KBM-7 (cell line): Measurements from ENCODE around the gene MAP3K5.
"Not testable (repeated sequence)": the region's sequence is repeated elsewhere in the genome, so short reads cannot be mapped to it uniquely, and the experiment has no call there.

Experiments
- DNase-seq: peaks from one replicate; pipeline ENCODE4 v3.0.0-alpha.2; 2015
- in situ Hi-C: fragments of 300-500 bp; cut with MboI; formaldehyde crosslinking; loops from 2 replicates; pipeline ENCODE4 v1.14.3; 2020; ENCODE audit warnings: low sequenced_read_pairs, low pct_unique_long_range_greater_than_20kb, mixed read lengths

MAP3K5 gene, protein sequence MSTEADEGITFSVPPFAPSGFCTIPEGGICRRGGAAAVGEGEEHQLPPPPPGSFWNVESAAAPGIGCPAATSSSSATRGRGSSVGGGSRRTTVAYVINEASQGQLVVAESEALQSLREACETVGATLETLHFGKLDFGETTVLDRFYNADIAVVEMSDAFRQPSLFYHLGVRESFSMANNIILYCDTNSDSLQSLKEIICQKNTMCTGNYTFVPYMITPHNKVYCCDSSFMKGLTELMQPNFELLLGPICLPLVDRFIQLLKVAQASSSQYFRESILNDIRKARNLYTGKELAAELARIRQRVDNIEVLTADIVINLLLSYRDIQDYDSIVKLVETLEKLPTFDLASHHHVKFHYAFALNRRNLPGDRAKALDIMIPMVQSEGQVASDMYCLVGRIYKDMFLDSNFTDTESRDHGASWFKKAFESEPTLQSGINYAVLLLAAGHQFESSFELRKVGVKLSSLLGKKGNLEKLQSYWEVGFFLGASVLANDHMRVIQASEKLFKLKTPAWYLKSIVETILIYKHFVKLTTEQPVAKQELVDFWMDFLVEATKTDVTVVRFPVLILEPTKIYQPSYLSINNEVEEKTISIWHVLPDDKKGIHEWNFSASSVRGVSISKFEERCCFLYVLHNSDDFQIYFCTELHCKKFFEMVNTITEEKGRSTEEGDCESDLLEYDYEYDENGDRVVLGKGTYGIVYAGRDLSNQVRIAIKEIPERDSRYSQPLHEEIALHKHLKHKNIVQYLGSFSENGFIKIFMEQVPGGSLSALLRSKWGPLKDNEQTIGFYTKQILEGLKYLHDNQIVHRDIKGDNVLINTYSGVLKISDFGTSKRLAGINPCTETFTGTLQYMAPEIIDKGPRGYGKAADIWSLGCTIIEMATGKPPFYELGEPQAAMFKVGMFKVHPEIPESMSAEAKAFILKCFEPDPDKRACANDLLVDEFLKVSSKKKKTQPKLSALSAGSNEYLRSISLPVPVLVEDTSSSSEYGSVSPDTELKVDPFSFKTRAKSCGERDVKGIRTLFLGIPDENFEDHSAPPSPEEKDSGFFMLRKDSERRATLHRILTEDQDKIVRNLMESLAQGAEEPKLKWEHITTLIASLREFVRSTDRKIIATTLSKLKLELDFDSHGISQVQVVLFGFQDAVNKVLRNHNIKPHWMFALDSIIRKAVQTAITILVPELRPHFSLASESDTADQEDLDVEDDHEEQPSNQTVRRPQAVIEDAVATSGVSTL (N-terminal part only)

DNA sequence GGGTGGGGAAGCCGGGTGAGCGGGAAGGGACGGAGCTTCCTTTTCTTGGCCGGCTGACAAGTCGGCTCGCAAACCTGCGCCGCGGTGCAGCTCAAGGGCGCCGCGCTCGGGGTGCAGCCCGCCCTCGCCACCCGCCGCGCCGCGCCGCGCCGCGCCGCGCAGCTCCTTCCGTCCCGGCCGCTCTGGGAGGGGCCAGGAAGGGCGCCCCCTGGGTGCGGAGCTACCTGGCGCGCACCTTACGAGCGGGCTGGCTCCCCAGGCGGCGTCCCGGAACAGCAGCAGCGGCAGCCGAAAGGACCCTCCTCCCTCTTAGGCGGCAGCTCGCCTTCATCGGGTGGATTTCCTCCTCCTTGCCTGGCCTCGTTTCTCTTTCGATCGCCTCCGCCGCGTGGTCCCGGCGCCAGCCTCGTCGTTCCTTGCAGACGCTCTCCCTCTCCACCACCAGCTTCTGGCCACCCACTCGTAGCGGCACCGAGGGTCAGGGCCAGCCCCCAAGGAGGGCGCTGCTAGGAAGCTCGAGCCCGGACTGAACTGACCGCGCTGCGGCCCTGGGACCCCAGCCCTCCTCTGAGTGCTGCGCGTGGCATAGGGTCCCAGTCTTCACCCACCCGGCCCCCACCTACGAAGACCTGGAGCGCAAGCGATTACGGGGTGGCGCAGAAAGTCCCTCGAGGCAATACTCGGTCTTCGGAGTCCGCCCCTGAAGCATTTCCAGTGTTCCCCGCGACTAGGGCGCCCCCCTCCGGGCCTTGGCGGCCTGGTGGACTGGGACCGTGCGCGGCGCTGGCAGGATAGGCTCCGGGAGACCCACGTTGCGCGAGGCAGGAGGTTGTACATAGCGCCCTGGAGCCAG is at the start of gene MAP3K5:
MAP3K5 (minus strand) TSS at position 68 of the 853 bp plus-strand sequence. CDS start 320 bp downstream, outside the sequence.
- DNase-seq = peak; percentile 95
- in situ Hi-C loops = loop anchor here (25.0 kb wide), 1 partner anchor 430 kb away; no protein-coding TSS in a partner anchor

DNA sequence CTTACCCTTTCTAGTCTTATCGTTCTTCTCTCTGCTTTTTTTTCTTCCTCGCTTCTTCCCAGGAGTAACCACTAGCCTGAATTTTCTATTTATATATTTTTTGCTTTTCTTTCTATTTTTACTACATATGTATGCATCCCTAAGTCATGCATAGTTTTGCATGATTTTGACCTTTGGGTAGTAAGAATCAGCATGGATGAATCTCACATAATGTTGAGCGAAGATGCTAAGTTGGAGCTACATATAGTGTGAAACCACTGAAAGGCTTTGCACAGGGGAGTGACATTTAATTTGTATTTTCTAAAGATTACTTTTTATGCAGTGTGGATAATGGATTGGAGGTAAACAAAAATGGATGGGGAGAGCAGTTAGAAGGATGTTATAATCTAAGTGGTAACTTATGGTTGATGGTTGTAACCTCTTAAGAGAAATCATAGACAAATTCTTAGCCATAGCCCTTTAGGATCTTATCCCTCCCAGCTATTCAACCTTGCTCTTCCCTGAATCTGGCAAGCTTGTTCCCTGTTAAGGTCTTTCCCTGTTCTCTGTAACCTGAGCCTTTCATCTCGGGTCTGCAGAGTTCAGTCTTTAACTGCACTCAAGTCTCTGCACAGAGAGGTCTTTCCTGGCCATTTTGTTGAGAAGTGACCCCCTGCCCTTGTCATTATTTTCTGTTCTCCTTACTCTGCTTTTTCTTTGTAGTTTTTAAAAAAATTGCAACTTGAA is 48.2 kb upstream of the MAP3K5 start:
- in situ Hi-C loops = no loop called here
- DNase-seq = no peak

DNA sequence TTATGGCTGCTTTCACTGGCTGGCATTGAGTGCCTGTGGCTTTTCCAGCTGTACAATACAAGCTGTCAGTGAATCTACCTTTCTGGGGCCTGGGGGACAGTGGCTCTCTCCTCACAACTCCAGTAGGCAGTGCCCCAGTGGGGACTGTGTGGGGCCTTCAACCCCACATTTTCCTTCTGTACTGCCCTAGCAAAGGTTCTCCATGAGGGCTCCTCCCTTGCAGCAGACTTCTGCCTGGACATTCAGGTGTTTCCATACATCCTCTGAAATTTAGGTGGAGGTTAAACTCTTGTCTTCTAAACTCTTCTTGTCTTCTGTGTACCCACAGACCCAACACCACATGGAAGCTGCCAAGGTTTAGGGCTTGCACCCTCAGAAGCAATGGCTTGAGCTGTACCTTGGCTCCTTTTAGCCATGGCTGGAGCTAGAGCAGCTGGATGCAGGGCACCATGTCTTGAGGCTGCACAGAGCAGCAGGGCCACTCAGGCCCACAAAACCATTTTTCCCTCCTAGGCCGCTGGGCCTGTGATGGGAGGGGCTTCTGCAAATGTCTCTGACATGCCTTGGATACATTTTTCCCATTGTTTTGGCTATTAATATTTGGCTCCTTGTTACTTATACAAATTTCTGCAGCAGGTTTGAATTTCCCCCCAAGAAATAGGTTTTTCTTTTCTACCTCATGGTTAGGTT is 39.7 kb upstream of the MAP3K5 start:
- DNase-seq = no peak
- in situ Hi-C loops = no loop called here

DNA sequence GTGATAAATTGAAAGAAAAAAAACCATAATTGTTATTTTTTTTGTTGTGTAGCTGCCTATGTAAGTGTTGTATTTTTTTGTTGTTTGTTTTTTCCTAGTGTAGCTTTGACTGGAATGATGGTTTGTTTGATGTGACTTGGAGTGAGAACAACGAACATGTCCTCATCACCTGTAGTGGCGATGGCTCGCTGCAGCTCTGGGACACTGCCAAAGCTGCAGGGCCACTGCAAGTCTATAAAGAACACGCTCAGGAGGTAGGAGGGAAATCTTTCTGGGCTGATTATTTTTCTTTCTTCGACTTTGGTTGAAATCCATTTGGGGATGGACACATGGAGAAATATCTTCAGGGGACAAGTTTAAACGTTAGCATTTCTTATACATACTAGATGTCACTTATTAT is 33.9 kb upstream of the MAP3K5 start:
- in situ Hi-C loops = no loop called here

DNA sequence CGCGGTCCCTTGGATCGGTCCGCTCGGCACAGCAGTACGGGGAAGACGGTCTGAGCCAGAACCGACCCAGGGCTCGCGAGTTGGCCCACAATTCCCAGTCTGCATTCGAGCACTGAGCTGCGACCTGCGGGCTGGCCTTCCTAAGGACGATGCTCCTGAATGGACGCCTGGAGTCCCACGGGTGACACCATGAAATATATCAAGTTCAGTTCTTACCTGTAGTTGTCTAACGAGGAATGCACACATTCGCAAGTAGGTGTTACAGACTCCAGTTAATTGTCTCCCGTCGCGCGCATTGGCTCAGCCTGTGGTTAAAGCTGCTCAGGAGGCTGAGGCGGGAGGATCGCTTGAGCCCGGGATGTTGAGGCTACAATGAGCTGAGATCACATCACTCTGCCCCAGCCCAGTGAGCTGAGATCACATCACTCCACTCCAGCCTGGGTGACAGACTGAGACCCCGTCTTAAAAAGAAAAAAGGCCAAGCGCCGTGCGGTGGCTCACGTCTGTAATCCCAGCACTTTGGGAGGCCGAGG is 30.9 kb upstream of the MAP3K5 start:
- in situ Hi-C loops = no loop called here
- no peak for DNase-seq

More for the DNA sequence above, 33.9 kb upstream of the MAP3K5 start:
- DNase-seq = no peak

DNA sequence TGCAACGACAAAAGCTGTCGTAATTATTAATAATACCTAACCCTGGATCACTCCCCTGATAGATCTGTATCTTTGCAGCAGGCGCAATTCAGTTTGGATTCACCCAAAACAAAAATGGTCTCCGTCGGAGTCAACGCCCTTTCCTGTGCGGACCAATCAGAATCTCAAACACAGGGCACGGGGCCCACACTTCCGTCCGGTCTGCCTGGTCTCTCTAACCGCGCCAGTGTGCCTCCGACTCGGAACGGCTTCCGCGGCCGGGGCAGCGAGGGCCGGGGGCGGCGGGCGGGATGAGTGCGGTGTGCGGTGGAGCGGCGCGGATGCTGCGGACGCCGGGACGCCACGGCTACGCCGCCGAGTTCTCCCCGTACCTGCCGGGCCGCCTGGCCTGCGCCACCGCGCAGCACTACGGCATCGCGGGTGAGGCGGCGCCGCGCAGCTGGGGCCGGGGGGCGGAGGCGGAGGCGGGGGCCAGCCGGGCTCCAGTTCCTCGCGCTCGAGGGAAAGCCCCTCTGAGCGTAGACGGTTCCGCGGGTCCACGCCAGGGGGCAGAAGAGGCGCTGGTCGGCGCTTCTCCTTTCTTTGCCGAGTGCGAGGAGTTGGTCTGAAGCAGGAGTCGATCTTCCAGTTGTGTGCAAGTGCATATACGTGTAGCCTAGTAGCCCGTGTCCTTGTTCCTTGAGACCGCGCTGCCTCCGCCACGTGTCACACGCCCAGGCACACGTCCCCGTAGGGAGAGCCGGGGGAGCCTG is 30.3 kb upstream of the MAP3K5 start, which contains the start of gene PEX7:
PEX7 (plus strand) TSS at position 217 of the 752 bp plus-strand sequence; CDS start at position 291, 74 bp downstream.
- peak; percentile 90 for DNase-seq
- in situ Hi-C loops = no loop called here

DNA sequence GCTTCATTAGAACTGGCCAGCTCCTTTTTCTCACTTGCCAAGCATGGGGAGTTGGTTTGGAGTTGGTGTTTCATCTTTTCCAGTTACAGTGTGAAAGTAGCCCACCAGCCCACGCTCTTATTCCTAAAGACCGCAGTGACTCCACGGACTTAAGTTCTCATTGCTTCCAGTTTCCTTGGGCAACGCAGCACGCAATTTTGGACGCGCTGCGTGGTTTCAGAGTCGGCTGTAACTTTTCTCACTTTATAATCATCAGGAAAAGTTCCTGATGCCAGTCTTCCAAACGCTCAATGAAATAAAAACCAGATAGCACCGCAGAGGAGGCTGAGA is 29.7 kb upstream of the MAP3K5 start:
- no peak for DNase-seq
- in situ Hi-C loops = no loop called here

DNA sequence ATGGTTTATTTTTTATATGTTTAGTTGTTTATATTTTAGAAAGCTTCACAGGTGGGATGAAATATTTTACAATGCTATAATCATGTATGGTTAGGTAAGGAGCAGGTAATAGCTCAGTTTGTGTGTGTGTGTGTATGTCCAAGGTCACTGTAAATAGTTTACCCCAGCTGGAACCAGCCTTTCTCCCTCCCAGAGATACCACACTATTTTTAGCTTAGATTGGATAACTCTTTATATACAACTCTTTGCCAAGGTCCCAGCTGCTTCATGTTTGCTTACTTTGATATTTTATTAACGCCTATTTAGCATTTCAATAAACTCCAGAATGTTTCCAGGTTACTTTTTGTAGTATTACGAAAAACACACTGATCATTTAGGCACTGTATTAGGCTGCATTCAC is 28.3 kb upstream of the MAP3K5 start:
- in situ Hi-C loops = no loop called here
- DNase-seq = no peak

DNA sequence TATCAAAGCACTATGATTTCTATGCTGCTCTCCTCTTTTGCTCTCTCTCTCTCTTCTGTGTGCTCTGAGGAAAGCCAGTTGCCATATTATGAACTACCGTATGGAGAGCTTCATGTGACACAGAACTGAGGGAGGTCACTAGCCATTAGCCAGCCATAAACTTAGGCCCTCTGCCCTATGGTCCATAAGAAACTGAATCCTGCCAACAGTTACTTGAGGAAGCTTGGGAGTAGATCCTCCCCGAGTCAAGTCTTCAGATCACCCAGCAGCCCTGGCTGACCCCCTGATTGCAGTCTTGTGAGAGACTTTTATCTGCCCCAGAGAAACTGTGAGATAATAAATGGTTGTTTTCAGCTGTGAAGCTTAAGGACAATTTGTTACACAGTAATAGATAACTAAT is 24.4 kb upstream of the MAP3K5 start:
- no peak for DNase-seq
- in situ Hi-C loops = no loop called here

DNA sequence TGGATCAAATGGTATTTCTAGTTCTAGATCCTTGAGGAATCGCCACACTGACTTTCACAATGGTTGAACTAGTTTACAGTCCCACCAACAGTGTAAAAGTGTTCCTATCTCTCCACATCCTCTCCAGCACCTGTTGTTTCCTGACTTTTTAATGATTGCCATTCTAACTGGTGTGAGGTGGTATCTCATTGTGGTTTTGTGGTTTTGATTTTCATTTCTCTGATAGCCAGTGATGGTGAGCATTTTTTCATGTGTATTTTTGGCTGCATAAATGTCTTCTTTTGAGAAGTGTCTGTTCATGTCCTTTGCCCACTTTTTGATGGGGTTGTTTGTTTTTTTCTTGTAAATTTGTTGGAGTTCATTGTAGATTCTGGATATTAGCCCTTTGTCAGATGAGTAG is 23.3 kb upstream of the MAP3K5 start:
- in situ Hi-C loops, DNase-seq: not testable (repeated sequence)

DNA sequence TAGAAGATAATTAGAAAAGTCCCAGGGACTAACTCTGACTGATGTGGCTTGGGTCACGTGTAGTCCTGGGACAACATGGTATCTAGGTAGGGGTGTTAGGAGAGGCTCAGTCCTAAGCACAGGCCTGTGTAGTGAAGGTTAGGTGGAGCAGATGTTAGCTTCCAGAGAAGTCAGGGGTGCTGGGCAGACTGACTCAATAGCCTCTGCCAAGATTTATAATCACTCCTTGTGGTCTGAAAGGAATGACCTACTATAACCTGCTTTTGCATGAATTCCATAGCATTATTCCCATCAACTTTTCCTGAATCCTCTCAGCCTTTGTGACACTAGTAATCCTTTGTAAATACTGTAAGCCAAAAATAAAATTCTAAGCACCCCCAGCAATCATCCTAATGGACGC is 19.9 kb upstream of the MAP3K5 start:
- no peak for DNase-seq
- in situ Hi-C loops = no loop called here

DNA sequence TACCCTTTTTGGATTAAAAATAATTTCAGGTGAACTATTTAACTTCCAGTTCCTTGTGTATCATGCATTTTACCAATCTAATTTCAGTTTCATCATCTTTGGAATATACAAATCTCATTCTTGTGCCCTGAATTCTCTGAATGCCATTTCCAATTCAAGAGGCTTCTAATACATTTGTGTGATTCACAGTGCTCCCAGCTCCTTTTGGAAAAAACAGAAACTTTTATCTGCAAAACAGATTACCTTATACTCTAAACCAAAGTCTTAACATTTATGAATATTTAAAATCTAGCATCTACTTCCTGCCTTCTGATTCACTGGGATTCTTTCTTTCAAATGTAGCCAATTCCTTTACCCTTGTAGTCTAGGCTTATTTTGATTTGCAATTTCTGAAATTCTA is 19.0 kb upstream of the MAP3K5 start:
- in situ Hi-C loops = no loop called here
- no peak for DNase-seq

DNA sequence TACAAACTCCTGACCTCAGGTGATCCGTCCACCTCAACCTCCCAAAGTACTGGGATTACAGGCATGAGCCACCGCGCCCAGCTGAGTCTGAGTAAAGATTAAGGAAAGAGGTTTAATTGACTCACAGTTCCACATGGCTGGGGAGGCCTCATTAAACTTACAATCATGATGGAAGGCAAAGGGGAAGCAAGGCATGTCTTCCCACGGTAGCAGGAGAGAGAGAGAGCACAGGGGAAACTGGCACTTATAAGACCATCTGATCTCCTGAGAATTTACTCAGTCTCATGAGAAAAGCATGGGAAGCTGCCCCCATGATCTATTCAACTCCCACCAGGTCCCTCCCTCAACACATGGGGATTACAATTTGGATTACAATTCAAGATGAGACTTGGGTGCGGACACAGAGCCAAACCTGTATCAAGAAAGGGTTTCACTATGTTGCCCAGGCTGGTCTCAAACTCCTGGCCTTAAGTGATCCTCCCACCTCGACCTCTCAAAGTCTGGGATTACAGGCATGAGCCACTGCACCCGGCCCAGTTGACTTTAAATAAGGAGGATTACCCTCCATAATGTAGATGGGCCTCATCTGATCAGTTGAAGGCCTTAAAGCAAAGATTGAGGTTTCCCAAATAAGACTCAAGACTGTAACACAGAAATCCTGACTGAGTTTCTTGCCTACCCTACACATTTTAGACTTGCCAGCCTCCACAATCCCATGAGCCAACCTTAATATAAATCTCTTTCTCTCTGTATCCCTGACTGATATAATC is 17.0 kb upstream of the MAP3K5 start:
- in situ Hi-C loops = no loop called here
- no peak for DNase-seq

DNA sequence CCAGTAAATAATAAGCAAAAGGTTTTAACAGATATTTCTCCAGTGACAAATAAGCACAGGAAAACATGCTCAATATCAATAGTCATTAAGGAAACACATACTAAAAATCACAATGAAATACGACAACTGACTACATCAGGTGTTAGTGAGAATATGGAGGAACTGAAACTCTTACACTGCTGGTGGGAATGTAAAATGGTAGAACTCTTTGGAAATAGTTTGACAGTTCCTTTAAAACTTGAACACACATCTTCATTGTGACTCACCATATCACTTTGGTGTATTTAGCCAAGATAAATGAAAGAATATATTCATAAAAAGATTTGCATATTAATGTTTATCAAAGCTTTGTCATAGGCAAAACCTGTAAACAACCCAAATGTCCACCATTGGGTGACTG is 11.3 kb upstream of the MAP3K5 start:
- in situ Hi-C loops = no loop called here
- DNase-seq = no peak

DNA sequence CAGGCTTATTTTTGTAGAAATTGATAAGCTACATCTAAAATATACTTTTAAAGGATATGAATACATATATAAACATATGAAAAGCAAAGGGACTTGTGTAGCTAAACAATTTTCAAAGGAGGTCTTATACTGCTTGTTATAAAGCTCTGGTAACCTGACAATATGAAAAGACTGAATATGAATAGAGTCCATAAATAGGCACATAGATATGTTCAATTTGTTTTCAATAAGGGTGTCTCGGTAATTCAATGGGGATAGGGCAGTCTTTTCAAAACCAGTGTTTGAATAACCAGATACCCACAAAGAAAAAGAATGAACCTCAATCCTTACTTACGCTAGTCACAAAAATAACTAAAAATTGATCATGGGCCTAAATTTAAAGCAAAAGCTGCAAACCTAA is 9.3 kb upstream of the MAP3K5 start:
- in situ Hi-C loops = no loop called here
- no peak for DNase-seq

DNA sequence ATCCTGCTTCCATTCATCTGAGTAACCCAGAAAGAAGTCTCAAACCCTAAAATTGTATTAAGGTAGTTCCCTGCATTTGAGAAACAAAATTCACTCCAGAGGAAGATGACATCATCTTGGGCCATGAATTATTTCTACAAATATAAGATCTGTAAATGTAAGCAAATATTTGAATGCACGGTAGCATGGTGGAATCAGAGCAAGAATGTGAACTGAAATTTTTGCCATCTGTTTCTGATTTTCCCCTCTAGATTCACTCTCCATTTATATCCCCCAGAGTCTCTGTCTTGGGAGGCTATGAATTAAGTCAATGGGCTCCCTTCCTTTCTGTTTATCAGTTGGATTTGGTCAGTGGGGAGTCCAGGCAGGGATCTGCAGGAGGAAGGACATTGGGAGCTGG is 5.8 kb upstream of the MAP3K5 start:
- in situ Hi-C loops = loop anchor here (25.0 kb wide), 1 partner anchor 436 kb away; no protein-coding TSS in a partner anchor

More for the DNA sequence above, 5.8 kb upstream of the MAP3K5 start:
- no peak for DNase-seq
